Measurements from ENCODE around the gene GMDS.

The GMDS gene

DNA sequence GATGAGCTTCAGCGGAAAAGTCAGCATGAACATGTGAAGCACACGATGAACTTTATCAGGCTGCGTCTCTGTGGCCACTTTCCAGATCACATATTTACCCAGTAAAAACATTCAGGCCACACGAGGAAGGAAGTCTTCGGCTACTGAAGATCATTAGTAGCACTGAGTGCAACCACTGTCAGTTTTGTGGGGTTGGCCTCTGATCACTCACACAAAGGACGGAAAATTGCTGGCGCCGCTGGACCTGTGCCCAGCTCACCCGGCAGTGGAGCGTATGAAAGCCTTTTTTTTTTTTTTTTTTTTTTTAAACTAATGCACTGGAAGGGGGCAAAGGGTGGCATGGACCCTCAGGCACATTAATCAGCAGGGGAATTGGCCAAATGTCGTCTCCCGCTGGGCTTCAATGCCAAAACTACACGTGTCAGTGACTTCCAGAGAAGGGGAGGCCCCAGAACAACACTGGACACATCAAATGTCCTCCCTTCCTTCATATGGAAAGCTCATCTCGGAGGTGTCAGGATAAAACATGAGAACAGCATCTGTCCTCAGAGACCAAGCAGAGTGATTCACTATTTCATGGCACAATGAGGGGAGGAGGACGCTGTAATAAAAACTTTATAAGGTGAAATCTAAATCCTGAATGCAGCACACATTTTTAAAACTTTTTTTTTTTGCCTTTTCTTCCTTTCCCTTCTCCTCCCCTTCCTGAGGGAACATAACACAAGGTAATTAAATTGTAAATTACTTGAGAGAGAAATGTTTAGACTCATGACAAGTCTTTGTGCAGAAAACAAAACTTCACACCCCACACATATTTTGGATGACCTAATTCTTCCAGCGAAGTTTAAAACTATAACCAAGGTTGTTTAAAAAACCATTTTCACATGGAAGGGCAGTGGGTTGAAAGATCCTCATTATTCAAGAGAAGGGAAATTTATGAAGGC is 412.3 kb downstream of the GMDS start:
- DNase-seq (ENCODE audit: low read depth) = no peak

GRCh38 chr6:1832358-1832757 is 413.0 kb downstream of the GMDS start:
- no peak for DNase-seq (ENCODE audit: low read depth)

- no peak for DNase-seq (ENCODE audit: low read depth)
Observed at GRCh38 chr6:1827984-1828793, 417.2 kb downstream of the GMDS start.

GRCh38 chr6:1825926-1826325 is 419.5 kb downstream of the GMDS start:
- DNase-seq (ENCODE audit: low read depth) = no peak

GRCh38 chr6:1825277-1825676 is 420.1 kb downstream of the GMDS start:
- no peak for DNase-seq (ENCODE audit: low read depth)

DNA sequence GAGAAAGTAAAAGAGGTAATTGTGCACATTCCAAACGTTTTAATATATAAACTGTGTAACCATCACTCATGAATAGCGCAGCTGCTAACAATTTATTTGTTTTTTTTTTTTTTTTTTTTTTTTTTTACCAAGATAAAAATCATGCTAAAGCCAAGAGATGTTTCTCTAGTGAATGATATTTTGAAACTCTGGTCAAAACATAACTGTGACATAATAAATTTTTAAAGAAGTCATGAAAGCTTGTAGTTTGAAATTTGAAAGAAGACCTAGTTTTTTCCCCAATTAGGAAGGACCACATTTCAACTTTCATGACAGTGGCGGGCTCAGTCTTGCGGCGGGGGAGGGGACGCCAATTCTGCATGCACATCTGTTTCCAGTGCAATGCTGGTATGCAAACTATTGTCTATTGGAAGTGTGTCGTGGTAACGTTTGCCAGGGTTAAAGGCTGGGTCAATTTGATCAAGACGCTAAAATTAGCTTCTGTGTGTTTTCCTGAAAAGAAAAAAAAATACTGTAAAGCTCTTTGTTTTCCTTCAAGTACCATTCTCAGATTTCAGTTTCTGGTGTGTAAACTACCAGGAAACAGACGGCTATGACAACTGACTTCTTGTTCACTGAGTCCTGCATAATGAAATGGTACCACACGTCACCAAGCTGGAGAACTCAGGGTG is 423.8 kb downstream of the GMDS start:
- no peak for DNase-seq (ENCODE audit: low read depth)

DNA sequence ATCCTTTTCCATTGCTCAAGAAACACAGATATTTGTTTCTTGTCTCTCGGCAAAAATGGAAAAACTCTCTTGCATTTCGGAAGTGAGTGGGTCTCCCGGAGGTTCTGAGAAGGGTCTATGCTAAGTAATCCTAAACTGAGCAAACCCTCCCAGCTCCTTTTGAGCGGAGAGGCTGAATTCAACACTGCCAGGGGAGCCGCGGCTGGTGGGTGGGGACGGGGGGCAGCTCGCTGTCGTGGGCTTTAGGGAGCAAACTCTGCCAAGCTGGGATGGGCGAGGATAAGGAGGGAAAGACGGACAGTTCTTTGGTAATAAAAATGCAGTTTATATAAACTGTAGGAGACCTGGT is 424.3 kb downstream of the GMDS start:
- DNase-seq (ENCODE audit: low read depth) = no peak

DNA sequence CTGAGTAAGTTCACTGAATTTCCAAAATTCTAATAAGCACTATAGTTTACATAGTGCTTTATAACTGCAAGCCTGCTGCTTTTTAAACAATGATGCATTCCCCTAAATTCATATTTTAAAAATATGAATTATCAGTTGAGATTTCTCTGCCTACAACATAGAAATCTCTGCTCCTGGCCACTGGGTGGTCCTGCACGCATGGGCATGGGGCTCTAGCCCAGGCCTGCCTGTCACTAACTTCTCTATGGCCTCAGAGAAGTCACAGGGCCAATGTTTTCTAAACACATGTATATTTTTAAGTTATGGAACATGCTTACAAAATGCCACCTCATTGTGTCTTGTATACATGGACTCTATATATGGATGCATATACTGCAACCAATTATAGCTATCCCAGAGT is 424.7 kb downstream of the GMDS start:
- no peak for DNase-seq (ENCODE audit: low read depth)

DNA sequence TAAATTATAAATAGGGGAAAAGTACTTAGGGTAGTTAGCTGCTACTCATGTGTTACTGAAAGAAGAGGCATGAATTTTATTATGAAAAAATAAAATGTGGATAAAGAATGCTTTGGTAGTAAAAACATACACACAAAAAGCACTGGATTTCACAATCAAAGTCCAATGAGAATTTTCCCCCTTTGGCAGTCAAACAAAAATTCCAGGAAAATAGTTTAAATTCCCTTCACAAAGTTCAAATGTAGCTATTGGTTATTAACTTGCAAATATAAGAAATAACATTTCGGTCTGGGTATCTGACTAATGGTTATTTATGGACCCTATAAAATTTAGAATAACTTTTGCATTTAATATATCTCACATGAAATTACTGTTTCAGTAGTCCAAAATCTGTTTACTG is 425.2 kb downstream of the GMDS start:
- no peak for DNase-seq (ENCODE audit: low read depth)

DNA sequence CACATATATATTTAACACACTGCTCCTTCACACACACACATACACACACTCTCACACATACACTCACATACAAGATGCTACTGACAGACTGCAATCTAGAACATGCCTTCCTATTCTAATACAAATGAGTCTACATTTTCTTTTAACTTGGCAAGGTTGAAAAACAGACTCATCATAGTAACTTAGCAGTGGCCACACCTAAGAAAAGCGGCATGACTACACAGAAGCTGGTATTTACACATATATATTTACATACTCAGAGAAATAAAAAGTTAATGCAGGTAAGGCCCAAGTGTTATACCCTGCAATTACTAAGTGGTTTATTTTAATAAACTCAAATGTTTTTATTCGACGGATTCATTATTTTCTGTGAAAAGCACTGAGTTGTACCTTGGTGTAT is 426.4 kb downstream of the GMDS start:
- no peak for DNase-seq (ENCODE audit: low read depth)

DNA sequence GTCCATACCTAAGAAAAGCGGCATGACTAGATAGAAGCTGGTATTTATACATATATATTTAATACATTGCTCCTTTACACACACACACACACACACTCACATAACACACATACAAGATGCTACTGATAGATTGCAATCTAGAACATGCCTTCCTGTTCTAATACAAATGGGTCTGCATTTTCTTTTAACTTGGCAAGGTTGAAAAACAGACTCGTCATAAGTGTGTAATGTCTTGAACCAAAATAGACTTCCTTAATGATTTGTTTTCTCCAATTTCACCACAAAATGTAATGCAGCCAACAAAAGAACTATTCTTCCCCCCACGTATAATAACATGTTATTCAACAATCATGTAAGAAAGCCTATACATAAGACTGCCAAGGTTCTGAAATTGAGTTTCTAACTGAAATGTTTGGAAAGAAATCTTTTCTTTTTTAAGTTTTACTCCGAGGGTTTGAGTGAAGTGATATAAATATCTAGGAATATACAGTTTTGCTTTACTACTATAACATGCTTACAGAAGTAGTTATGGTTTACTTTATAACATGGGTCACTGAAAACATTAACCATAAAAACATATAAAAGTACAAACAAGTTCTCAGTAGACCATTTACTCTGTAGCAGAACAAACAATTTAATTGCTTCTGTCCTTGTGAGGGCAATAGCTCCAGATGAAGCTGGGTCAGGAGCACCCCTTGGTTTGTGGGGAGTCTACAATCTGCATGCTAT is 428.2 kb downstream of the GMDS start:
- DNase-seq (ENCODE audit: low read depth) = no peak

GRCh38 chr6:1815827-1816452 is 429.5 kb downstream of the GMDS start:
- no peak for DNase-seq (ENCODE audit: low read depth)

- no peak for DNase-seq (ENCODE audit: low read depth)
Observed at GRCh38 chr6:1814279-1814678, 431.1 kb downstream of the GMDS start.

GRCh38 chr6:1812487-1812886 is 432.9 kb downstream of the GMDS start:
- no peak for DNase-seq (ENCODE audit: low read depth)

- no peak for DNase-seq (ENCODE audit: low read depth)
Observed at GRCh38 chr6:1812034-1812433, 433.4 kb downstream of the GMDS start.

- no peak for DNase-seq (ENCODE audit: low read depth)
Observed at GRCh38 chr6:1810880-1811279, 434.5 kb downstream of the GMDS start.

DNA sequence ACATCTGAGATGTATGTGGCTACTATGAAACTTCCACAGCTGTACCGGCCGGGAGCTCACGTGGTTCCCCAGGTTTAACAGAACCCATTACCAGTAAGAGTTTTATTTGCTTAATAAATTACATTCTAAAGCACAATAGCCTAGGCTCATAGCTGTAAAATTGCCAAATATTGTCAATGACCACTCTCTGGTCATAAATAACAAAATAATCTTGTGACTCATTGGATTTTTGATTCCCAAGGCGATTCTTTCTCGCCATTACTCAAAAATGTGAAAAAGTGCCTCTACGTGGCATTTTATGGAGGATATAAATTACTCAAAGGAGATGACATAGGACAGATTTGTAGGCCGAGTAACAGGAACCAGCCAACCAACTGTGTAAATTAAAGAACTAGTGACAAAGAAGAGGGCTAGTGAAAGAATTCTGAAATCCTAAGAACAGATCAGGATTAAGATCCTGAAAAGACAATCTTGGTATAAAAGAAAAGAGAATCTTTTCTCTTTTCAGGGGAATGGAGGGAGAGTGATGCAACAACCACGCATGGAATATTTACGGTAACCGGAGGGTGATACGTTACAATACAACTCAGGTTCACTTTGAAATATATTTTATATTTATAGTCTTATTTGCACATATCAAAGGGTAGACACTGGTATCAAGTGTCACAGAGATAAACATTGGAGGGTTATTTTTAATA is 436.0 kb downstream of the GMDS start:
- DNase-seq (ENCODE audit: low read depth) = no peak

GRCh38 chr6:1806935-1807334 is 438.5 kb downstream of the GMDS start:
- no peak for DNase-seq (ENCODE audit: low read depth)

DNA sequence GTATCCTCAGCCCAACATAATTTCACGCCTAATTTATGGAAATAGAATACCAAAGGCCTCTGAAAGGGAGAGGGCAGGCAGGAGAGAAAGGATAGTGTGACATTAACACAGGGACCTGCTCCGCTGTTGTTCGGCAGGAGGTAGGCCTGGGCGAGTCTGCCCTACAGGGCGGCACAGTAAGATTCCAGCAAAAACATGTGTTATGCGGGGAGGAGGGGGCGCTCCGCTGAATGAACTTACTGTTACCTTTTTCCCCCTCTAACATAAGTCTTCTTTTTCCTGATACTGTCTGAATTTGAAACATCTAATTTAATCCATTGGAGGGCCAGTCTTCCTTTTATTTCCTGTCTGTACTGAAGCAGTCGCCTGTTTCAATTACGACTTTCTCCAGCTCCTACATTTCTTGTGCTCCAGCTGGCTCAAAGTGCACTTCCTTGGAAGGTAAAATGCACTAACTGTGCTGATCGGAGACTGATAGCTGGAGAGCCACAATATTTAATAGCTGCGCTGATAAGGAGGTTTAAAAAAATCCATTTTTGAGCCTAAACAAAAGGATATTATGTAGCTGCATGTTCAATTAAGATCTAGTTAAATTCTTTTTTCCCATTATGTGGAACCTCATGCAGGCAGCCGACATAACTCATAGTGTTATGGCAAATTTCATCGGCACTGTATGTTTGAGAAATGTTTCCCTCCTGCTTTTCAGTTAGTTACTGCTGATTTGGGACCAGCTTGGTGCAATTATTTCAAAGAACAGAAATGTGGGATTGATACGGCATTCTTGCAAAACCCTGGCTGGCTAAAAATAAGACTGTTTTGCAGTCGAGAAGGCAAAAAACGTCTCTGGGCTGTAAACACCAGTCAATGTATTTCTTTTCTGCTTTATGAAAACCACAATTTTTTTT is 442.7 kb downstream of the GMDS start:
- DNase-seq (ENCODE audit: low read depth) = no peak

DNA sequence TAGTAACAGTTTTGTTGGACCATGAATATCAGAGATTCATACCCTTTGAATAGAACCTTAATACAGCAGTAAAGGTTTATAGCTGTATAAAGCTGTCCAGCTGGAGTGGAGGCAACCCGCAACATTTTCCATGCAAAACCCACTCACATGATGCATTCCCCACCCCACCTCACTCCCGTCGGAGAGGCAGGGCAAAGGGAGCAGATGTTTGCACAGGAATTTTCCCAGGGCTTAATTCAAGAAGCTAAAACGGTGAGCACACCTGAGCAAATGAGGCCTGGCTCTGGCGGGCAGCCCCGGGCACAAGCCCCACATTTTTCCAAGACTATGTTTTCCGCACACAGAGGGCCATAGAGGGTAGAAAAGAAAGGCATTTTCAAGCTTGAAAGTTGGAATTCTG is 444.0 kb downstream of the GMDS start:
- no peak for DNase-seq (ENCODE audit: low read depth)

Measured in activated T-cell treated with anti-CD3 and anti-CD28 coated beads for 24 hours (primary cell).